ENCODE results near the gene TOX2.

Gene TOX2

GRCh38 chr20:44054118-44054517, 139.5 kb downstream of the TOX2 start:
- no peak for TF ChIP-seq CTCF (conservative IDR thresholded peaks at IDR 0.05; ENCODE audit: low read depth, low read length)
- no peak overlapping the region for H3K4me3 ChIP-seq (ENCODE audit: low read length)
- no peak for DNase-seq (ENCODE audit: low read depth)

- DNase-seq (ENCODE audit: low read depth), result no peak
- TF ChIP-seq CTCF (conservative IDR thresholded peaks at IDR 0.05; ENCODE audit: low read depth, low read length), result no peak
- no peak overlapping the region for H3K4me3 ChIP-seq (ENCODE audit: low read length)
These were observed 140.2 kb downstream of the TOX2 start for GRCh38 chr20:44054849-44055248.

- H3K4me3 ChIP-seq (ENCODE audit: low read length), result no peak overlapping the region
- no peak for DNase-seq (ENCODE audit: low read depth)
- TF ChIP-seq CTCF (conservative IDR thresholded peaks at IDR 0.05; ENCODE audit: low read depth, low read length), result peak; percentile 69
These were observed 141.5 kb downstream of the TOX2 start for GRCh38 chr20:44056010-44056698.

- no peak overlapping the region for H3K4me3 ChIP-seq (ENCODE audit: low read length)
- TF ChIP-seq CTCF (conservative IDR thresholded peaks at IDR 0.05; ENCODE audit: low read depth, low read length), result no peak
- DNase-seq (ENCODE audit: low read depth), result no peak
These were observed 143.3 kb downstream of the TOX2 start for GRCh38 chr20:44057698-44058675.

- H3K4me3 ChIP-seq (ENCODE audit: low read length), result no peak overlapping the region
- TF ChIP-seq CTCF (conservative IDR thresholded peaks at IDR 0.05; ENCODE audit: low read depth, low read length), result no peak
- DNase-seq (ENCODE audit: low read depth), result no peak
These were observed 150.1 kb downstream of the TOX2 start for GRCh38 chr20:44064501-44065400.

GRCh38 chr20:44065401-44066340, 151.0 kb downstream of the TOX2 start:
- TF ChIP-seq CTCF (conservative IDR thresholded peaks at IDR 0.05; ENCODE audit: low read depth, low read length), result no peak
- no peak overlapping the region for H3K4me3 ChIP-seq (ENCODE audit: low read length)
- DNase-seq (ENCODE audit: low read depth), result no peak
